B cell (primary cell): ENCODE results near the gene DNAJC9. TPM values are rescaled to one million over a fixed set of nuclear protein-coding genes. Genes with fewer than 3 reads are reported as not detected.

Experiments used
- ATAC-seq: fragments of 200-7000 bp; cut with Tn5 transposase; one replicate; pipeline ENCODE4 v1.10.0; 2021; ENCODE audit warnings: low read depth, mild to moderate bottlenecking, moderate number of reproducible peaks, moderate library complexity
- CTCF ChIA-PET: fragments of 350-600 bp; sonication (Branson Sonifier 250); formaldehyde crosslinking; loops from one replicate; lab custom pipeline; 2021; ENCODE audit warnings: antibody characterized with exemption, inconsistent platforms; lab: Charles Lee
- POLR2A ChIA-PET: fragments of 350-600 bp; sonication (Branson Sonifier 250); formaldehyde crosslinking; loops from one replicate; lab custom pipeline; 2021; ENCODE audit warnings: antibody characterized with exemption; lab: Charles Lee
- DNase-seq: peaks from one replicate; pipeline ENCODE4 v3.0.0; 2013
- H2AFZ ChIP-seq: 2 replicates; pipeline ENCODE4 v1.6.1; 2012; ENCODE audit warnings: mild to moderate bottlenecking, low read depth, low read length; ENCODE audit not compliant: insufficient read depth, poor library complexity, severe bottlenecking
- H3K27ac ChIP-seq, 2 donors: 1 replicate in 1 of 2; 2 replicates in 1 of 2; pipeline ENCODE4 v1.5.1; 2012 to 2013; ENCODE audit warnings: low read length in 2 of 2, mild to moderate bottlenecking in 2 of 2, moderate library complexity in 1 of 2
- H3K27me3 ChIP-seq, 4 experiments: fragments of 200-600 bp in 1 of 4; sonication (generic) in 1 of 4; replicated peaks in 1 of 4; 1 replicate in 2 of 4; 2 replicates in 2 of 4; pipeline versions ENCODE4 v1.6.1 to v1.7.0; 2013 to 2016; ENCODE audit warnings: low read length in 3 of 4, mild to moderate bottlenecking in 2 of 4, mixed read lengths in 1 of 4, moderate library complexity in 1 of 4; ENCODE audit not compliant: insufficient read depth in 4 of 4, control insufficient read depth in 3 of 4; ENCODE audit errors: control extremely low read depth in 1 of 4
- H3K36me3 ChIP-seq, 2 experiments: replicated peaks in 1 of 2; 1 replicate in 1 of 2; 2 replicates in 1 of 2; pipeline versions ENCODE4 v1.6.1 to v1.7.1; 2013; ENCODE audit warnings: low read length in 1 of 2; ENCODE audit not compliant: insufficient read depth in 2 of 2, control insufficient read depth in 1 of 2; ENCODE audit errors: control extremely low read depth in 1 of 2, extremely low read depth in 1 of 2
- H3K4me1 ChIP-seq, 2 donors: fragments of 200-600 bp in 1 of 2; sonication (generic) in 1 of 2; 1 replicate in 1 of 2; 2 replicates in 1 of 2; pipeline versions ENCODE4 v1.5.1 to v1.6.1; 2013 to 2017; ENCODE audit warnings: low read length in 2 of 2; ENCODE audit not compliant: control insufficient read depth in 2 of 2, insufficient read depth in 2 of 2
- H3K4me2 ChIP-seq: replicated peaks from 2 replicates; pipeline ENCODE3; 2012; ENCODE audit warnings: mild to moderate bottlenecking, low read depth, low read length; ENCODE audit not compliant: poor library complexity, severe bottlenecking
- H3K4me3 ChIP-seq, 5 experiments: fragments of 200-600 bp in 1 of 5; sonication (generic) in 1 of 5; 1 replicate in 3 of 5; 2 replicates in 2 of 5; pipeline versions ENCODE4 v1.5.1 to v1.7.0; 2011 to 2016; ENCODE audit warnings: low read length in 4 of 5, mild to moderate bottlenecking in 4 of 5, low read depth in 2 of 5, control low read depth in 1 of 5, moderate library complexity in 1 of 5; ENCODE audit not compliant: insufficient read depth in 1 of 5; ENCODE audit errors: control extremely low read depth in 1 of 5, extremely low read depth in 1 of 5
- H3K79me2 ChIP-seq: fragments of 200-600 bp; sonication (generic); one replicate; pipeline ENCODE4 v1.6.0; 2016; ENCODE audit warnings: low read length; ENCODE audit not compliant: control insufficient read depth, insufficient read depth
- H3K9ac ChIP-seq: fragments of 200-600 bp; sonication (generic); 2 replicates; pipeline ENCODE4 v1.6.1; 2017; ENCODE audit warnings: mild to moderate bottlenecking, low read length, moderate library complexity
- H3K9me3 ChIP-seq, 3 donors: one replicate each; pipeline versions ENCODE4 v1.6.1 to v1.7.1; 2013; ENCODE audit warnings: low read length in 2 of 3; ENCODE audit not compliant: control insufficient read depth in 2 of 3, insufficient read depth in 1 of 3; ENCODE audit errors: control extremely low read depth in 1 of 3
- H4K20me1 ChIP-seq: 2 replicates; pipeline ENCODE4 v1.6.0; 2012; ENCODE audit warnings: mild to moderate bottlenecking, low read length; ENCODE audit not compliant: insufficient read depth, control insufficient read depth, poor library complexity, severe bottlenecking
- H3K27ac Mint-ChIP-seq: one replicate; pipeline ENCODE4 v1.8.0; 2021; ENCODE audit warnings: mixed read lengths
- H3K27me3 Mint-ChIP-seq: one replicate; pipeline ENCODE4 v1.8.0; 2021; ENCODE audit warnings: mixed read lengths
- H3K4me1 Mint-ChIP-seq: one replicate; pipeline ENCODE4 v1.8.0; 2021; ENCODE audit warnings: mixed read lengths
- H3K4me3 Mint-ChIP-seq: one replicate; pipeline ENCODE4 v1.8.0; 2021; ENCODE audit warnings: mixed read lengths
- H3K9me3 Mint-ChIP-seq: one replicate; pipeline ENCODE4 v1.8.0; 2022; ENCODE audit warnings: mixed read lengths; ENCODE audit not compliant: insufficient read depth
- CTCF ChIP-seq: fragments of 200-600 bp; IDR thresholded peaks from one replicate; pipeline ENCODE4 v1.8.0; 2022; ENCODE audit warnings: antibody characterized with exemption, mild to moderate bottlenecking
- EZH2 ChIP-seq: IDR thresholded peaks from 2 replicates; pipeline ENCODE4 v1.6.1; 2012; ENCODE audit warnings: borderline replicate concordance, low read depth, mild to moderate bottlenecking, moderate library complexity, low read length; ENCODE audit not compliant: insufficient read depth, poor library complexity, severe bottlenecking
- WGBS: methylation state at CpG from one replicate; pipeline ENCODE4 v1.1.5; 2013; ENCODE audit warnings: missing lambda C conversion rate; ENCODE audit not compliant: insufficient coverage; 5-methylcytosine and 5-hydroxymethylcytosine counted together
- intact Hi-C: fragments of 100-400 bp; cut with micrococcal nuclease; formaldehyde crosslinking; loops from one replicate; pipeline ENCODE4 v1.10.0; 2022
- polyA plus RNA-seq: library from polyadenylated mRNA; depleted of rRNA; stranded (reverse); fragments of >200 nt; gene quantifications from 2 replicates; pipeline ENCODE4 v1.2.3, GENCODE V29; 2012
- total RNA-seq, 2 donors: library from RNA; stranded (reverse); fragments of 120-200 nt in 1 of 2; gene quantifications; 1 replicate in 1 of 2; 2 replicates in 1 of 2; pipeline versions ENCODE4 v1.2.3 to v1.2.4, GENCODE V29; 2013 to 2022

DNAJC9 gene
- total and polyA plus RNA-seq, 2 donors (not counting 1 experiment from before 2014, with no cell fraction given): 11.8 to 25.6 TPM

GRCh38 chr10:73228247-73228646, 18.8 kb downstream of the DNAJC9 start:
- Mint-ChIP-seq H3K27ac (no peak overlapping the region), H3K4me3 (no peak overlapping the region), H3K9me3 (no peaks in the 10 kb centered on the region), H3K27me3 (no peaks in the 10 kb centered on the region), H3K4me1 (no peaks in the 10 kb centered on the region)
- Histone ChIP-seq H3K79me2 (no peaks in the 10 kb centered on the region), H3K4me3 (no peak overlapping the region), H3K27ac (no peak overlapping the region), H3K36me3 (peaks cover 4 to 6% of the 10 kb centered on the region in 2 experiments), H3K9me3 (no peaks in the 10 kb centered on the region), H3K9ac (no peak overlapping the region), H3K4me2 (no peak overlapping the region), H3K4me1 (no peaks in the 10 kb centered on the region), H4K20me1 (no peaks in the 10 kb centered on the region), H2AFZ (no peak overlapping the region), H3K27me3 (no peaks in the 10 kb centered on the region)
- ATAC-seq: no peak
- ChIA-PET POLR2A (no interaction called here), CTCF (no interaction called here)
- 100% methylated on average over 1 of the region's 3 CpGs for WGBS
- TF ChIP-seq EZH2 (no peak), CTCF (no peak)
- no peak for DNase-seq
- intact Hi-C loops: no loop called here

- CTCF ChIA-PET: no interaction called here
- Mint-ChIP-seq H3K4me3 (no peak overlapping the region), H3K27ac (no peak overlapping the region), H3K4me1 (no peaks in the 10 kb centered on the region), H3K27me3 (no peaks in the 10 kb centered on the region), H3K9me3 (no peaks in the 10 kb centered on the region)
- Histone ChIP-seq H3K4me3 (no peak overlapping the region), H3K36me3 (peaks cover 0 to 4% of the 10 kb centered on the region in 2 experiments), H3K9me3 (no peaks in the 10 kb centered on the region), H2AFZ (no peak overlapping the region), H3K27ac (no peak overlapping the region), H3K27me3 (no peaks in the 10 kb centered on the region), H3K79me2 (no peaks in the 10 kb centered on the region), H3K4me1 (no peaks in the 10 kb centered on the region), H4K20me1 (no peaks in the 10 kb centered on the region), H3K4me2 (no peak overlapping the region), H3K9ac (no peak overlapping the region)
- no peak for DNase-seq
- intact Hi-C loops: no loop called here
- no peak for ATAC-seq
- POLR2A ChIA-PET: no interaction called here
- TF ChIP-seq CTCF: no peak
- TF ChIP-seq EZH2: no peak
These were observed 20.4 kb downstream of the DNAJC9 start for GRCh38 chr10:73226663-73227062.
